Measurements from ENCODE around the gene PPFIA3.

DNA sequence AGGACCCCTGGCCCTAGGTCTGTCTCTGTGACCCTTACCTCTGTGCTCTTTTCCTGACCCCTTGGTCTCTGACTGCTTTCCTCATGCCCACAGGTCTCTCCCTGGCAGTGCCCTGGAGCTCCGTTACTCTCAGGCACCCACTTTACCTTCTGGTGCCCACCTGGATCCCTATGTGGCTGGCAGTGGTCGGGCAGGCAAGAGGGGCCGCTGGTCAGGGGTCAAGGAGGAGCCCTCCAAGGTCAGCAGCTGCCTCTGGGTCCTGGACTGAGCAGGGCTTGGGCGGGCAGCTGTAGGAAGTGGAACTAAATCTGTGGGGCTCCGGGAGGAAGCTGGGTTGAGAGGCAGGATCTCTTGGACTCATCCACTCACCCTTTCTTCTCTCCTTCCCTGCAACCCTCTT, 16.3 kb downstream of the PPFIA3 start:
- TF ChIP-seq ZNF274 (IDR thresholded peaks at IDR 0.05; ENCODE audit: low read depth, low read length) (no peak), YY1 (IDR thresholded peaks at IDR 0.05; ENCODE audit: insufficient read depth, insufficient read length) (no peak), SUZ12 (IDR thresholded peaks at IDR 0.05; ENCODE audit: extremely low read depth, insufficient read depth, insufficient read length) (no peak)

Measured in NT2/D1 (cell line).